ENCODE data around the gene IVNS1ABP. TPM values are rescaled to one million over a fixed set of nuclear protein-coding genes. Genes with fewer than 3 reads are reported as not detected.

The IVNS1ABP gene
- total and polyA plus RNA-seq, 2 experiments from 2014 or later, result 73.5 to 162 TPM

DNA sequence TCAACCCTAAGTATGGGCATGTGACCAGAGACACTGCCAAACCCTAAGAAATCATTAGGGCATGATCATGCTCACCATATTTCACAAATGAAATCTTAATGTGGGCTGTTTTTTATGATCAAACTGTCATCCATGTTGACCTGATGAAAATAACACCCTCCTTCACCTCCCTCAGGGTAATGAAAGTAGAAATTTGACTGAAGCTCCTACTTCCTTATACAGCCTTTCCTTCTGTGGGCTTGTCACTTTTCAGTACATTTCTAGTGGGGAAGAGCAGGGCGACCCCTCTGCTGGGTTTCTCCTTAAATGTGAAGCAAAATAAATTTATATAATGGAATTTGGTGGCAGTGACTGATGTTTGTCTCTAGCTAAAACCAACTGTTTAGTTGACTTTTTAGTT, 25.9 kb downstream of the IVNS1ABP start:
- Mint-ChIP-seq H3K36me3 (ENCODE audit: low read depth) (peaks cover 25% of the 10 kb centered on the region; the same call in 2 of the 3 replicates), H3K4me3 (no peak overlapping the region), H3K27me3 (ENCODE audit: insufficient read depth, low read depth, poor library complexity) (peaks cover 4% of the 10 kb centered on the region), H3K4me1 (no peaks in the 10 kb centered on the region), H3K9me3 (peaks cover 4% of the 10 kb centered on the region; the same call in 1 of the 3 replicates), H3K27ac (no peak overlapping the region)
- H4K20me1 ChIP-seq (replicated peaks; ENCODE audit: insufficient read depth), result no peaks in the 10 kb centered on the region
- DNase-seq (ENCODE audit: low spot score), result no peak
- no peak overlapping the region for H3K27ac ChIP-seq (ENCODE audit: low read depth)
- H3K36me3 ChIP-seq (ENCODE audit: insufficient read depth), result peaks cover 3% of the 10 kb centered on the region
- H3K4me1 ChIP-seq (ENCODE audit: insufficient read depth), result no peaks in the 10 kb centered on the region
- H2AFZ ChIP-seq, result no peak overlapping the region
- no peaks in the 10 kb centered on the region for H3K27me3 ChIP-seq (ENCODE audit: insufficient read depth)
- ATAC-seq, result no peak
- H3K4me2 ChIP-seq, result no peak overlapping the region
- H3F3A ChIP-seq (replicated peaks; ENCODE audit: low read depth), result 0 out of 2 replicates have a peak, but pooled peaks cover under 1% of the 10 kb centered on the region
- H3K4me3 ChIP-seq, result no peak overlapping the region
- TF ChIP-seq POLR2AphosphoS5 (IDR thresholded peaks at IDR 0.05; ENCODE audit: low read depth) (no peak), ZNF331 (CRISPR knock-in tag; IDR thresholded peaks at IDR 0.05; ENCODE audit: low read depth) (no peak)
- H3K9me2 ChIP-seq (ENCODE audit: insufficient read depth), result no peaks in the 10 kb centered on the region
- no peaks in the 10 kb centered on the region for H3K79me2 ChIP-seq (replicated peaks; ENCODE audit: insufficient read depth)

- Histone ChIP-seq H3K4me2 (no peak overlapping the region), H3K9me2 (ENCODE audit: insufficient read depth) (no peaks in the 10 kb centered on the region), H3K4me3 (no peak overlapping the region), H3K4me1 (ENCODE audit: insufficient read depth) (no peaks in the 10 kb centered on the region), H3K36me3 (ENCODE audit: insufficient read depth) (no peaks in the 10 kb centered on the region), H3K79me2 (replicated peaks; ENCODE audit: insufficient read depth) (no peaks in the 10 kb centered on the region), H2AFZ (no peak overlapping the region), H3K27ac (ENCODE audit: low read depth) (no peak overlapping the region), H3K27me3 (ENCODE audit: insufficient read depth) (no peaks in the 10 kb centered on the region), H4K20me1 (replicated peaks; ENCODE audit: insufficient read depth) (no peaks in the 10 kb centered on the region), H3F3A (replicated peaks; ENCODE audit: low read depth) (no peaks in the 10 kb centered on the region)
- DNase-seq (ENCODE audit: low spot score), result no peak
- Mint-ChIP-seq H3K4me3 (no peak overlapping the region), H3K4me1 (peaks cover 3% of the 10 kb centered on the region; the same call in 2 of the 3 replicates), H3K27me3 (ENCODE audit: insufficient read depth, low read depth, poor library complexity) (peaks cover 4% of the 10 kb centered on the region), H3K36me3 (ENCODE audit: low read depth) (peaks cover 12% of the 10 kb centered on the region; the same call in 2 of the 3 replicates), H3K27ac (no peak overlapping the region), H3K9me3 (peaks cover 4% of the 10 kb centered on the region; the same call in 1 of the 3 replicates)
- no peak for ATAC-seq
- TF ChIP-seq POLR2AphosphoS5 (IDR thresholded peaks at IDR 0.05; ENCODE audit: low read depth) (no peak), STAT1 (IDR thresholded peaks at IDR 0.05; ENCODE audit: unreplicated experiment) (no peak), EZH2 (IDR thresholded peaks at IDR 0.05; ENCODE audit: low read depth, unreplicated experiment) (no peak), NANOG (IDR thresholded peaks at IDR 0.05; ENCODE audit: borderline replicate concordance) (no peak), ETS1 (IDR thresholded peaks at IDR 0.05) (no peak), ZNF114 (CRISPR knock-in tag; IDR thresholded peaks at IDR 0.05) (no peak), JUNB (IDR thresholded peaks at IDR 0.05; ENCODE audit: unreplicated experiment) (no peak), CREB1 (CRISPR knock-in tag; IDR thresholded peaks at IDR 0.05; ENCODE audit: low read depth) (no peak)
- TF ChIP-seq, protein P1, sequence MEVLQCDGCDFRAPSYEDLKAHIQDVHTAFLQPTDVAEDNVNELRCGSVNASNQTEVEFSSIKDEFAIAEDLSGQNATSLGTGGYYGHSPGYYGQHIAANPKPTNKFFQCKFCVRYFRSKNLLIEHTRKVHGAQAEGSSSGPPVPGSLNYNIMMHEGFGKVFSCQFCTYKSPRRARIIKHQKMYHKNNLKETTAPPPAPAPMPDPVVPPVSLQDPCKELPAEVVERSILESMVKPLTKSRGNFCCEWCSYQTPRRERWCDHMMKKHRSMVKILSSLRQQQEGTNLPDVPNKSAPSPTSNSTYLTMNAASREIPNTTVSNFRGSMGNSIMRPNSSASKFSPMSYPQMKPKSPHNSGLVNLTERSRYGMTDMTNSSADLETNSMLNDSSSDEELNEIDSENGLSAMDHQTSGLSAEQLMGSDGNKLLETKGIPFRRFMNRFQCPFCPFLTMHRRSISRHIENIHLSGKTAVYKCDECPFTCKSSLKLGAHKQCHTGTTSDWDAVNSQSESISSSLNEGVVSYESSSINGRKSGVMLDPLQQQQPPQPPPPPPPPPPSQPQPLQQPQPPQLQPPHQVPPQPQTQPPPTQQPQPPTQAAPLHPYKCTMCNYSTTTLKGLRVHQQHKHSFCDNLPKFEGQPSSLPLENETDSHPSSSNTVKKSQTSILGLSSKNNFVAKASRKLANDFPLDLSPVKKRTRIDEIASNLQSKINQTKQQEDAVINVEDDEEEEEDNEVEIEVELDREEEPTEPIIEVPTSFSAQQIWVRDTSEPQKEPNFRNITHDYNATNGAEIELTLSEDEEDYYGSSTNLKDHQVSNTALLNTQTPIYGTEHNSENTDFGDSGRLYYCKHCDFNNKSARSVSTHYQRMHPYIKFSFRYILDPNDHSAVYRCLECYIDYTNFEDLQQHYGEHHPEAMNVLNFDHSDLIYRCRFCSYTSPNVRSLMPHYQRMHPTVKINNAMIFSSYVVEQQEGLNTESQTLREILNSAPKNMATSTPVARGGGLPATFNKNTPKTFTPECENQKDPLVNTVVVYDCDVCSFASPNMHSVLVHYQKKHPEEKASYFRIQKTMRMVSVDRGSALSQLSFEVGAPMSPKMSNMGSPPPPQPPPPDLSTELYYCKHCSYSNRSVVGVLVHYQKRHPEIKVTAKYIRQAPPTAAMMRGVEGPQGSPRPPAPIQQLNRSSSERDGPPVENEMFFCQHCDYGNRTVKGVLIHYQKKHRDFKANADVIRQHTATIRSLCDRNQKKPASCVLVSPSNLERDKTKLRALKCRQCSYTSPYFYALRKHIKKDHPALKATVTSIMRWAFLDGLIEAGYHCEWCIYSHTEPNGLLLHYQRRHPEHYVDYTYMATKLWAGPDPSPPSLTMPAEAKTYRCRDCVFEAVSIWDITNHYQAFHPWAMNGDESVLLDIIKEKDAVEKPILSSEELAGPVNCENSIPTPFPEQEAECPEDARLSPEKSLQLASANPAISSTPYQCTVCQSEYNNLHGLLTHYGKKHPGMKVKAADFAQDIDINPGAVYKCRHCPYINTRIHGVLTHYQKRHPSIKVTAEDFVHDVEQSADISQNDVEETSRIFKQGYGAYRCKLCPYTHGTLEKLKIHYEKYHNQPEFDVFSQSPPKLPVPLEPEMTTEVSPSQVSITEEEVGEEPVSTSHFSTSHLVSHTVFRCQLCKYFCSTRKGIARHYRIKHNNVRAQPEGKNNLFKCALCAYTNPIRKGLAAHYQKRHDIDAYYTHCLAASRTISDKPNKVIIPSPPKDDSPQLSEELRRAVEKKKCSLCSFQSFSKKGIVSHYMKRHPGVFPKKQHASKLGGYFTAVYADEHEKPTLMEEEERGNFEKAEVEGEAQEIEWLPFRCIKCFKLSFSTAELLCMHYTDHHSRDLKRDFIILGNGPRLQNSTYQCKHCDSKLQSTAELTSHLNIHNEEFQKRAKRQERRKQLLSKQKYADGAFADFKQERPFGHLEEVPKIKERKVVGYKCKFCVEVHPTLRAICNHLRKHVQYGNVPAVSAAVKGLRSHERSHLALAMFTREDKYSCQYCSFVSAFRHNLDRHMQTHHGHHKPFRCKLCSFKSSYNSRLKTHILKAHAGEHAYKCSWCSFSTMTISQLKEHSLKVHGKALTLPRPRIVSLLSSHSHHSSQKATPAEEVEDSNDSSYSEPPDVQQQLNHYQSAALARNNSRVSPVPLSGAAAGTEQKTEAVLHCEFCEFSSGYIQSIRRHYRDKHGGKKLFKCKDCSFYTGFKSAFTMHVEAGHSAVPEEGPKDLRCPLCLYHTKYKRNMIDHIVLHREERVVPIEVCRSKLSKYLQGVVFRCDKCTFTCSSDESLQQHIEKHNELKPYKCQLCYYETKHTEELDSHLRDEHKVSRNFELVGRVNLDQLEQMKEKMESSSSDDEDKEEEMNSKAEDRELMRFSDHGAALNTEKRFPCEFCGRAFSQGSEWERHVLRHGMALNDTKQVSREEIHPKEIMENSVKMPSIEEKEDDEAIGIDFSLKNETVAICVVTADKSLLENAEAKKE (CRISPR knock-in tag; IDR thresholded peaks at IDR 0.05), result no peak
- TF ChIP-seq, protein P2, sequence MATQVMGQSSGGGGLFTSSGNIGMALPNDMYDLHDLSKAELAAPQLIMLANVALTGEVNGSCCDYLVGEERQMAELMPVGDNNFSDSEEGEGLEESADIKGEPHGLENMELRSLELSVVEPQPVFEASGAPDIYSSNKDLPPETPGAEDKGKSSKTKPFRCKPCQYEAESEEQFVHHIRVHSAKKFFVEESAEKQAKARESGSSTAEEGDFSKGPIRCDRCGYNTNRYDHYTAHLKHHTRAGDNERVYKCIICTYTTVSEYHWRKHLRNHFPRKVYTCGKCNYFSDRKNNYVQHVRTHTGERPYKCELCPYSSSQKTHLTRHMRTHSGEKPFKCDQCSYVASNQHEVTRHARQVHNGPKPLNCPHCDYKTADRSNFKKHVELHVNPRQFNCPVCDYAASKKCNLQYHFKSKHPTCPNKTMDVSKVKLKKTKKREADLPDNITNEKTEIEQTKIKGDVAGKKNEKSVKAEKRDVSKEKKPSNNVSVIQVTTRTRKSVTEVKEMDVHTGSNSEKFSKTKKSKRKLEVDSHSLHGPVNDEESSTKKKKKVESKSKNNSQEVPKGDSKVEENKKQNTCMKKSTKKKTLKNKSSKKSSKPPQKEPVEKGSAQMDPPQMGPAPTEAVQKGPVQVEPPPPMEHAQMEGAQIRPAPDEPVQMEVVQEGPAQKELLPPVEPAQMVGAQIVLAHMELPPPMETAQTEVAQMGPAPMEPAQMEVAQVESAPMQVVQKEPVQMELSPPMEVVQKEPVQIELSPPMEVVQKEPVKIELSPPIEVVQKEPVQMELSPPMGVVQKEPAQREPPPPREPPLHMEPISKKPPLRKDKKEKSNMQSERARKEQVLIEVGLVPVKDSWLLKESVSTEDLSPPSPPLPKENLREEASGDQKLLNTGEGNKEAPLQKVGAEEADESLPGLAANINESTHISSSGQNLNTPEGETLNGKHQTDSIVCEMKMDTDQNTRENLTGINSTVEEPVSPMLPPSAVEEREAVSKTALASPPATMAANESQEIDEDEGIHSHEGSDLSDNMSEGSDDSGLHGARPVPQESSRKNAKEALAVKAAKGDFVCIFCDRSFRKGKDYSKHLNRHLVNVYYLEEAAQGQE (IDR thresholded peaks at IDR 0.05; ENCODE audit: unreplicated experiment), result no peak
Measured at GRCh38 chr1:185289880-185290279, 27.2 kb downstream of the IVNS1ABP start.
